ENCODE results near the gene POLR1B.

GRCh38 chr2:112516801-112517200 lies 25.5 kb upstream of the POLR1B start:
- TF ChIP-seq, protein P1, sequence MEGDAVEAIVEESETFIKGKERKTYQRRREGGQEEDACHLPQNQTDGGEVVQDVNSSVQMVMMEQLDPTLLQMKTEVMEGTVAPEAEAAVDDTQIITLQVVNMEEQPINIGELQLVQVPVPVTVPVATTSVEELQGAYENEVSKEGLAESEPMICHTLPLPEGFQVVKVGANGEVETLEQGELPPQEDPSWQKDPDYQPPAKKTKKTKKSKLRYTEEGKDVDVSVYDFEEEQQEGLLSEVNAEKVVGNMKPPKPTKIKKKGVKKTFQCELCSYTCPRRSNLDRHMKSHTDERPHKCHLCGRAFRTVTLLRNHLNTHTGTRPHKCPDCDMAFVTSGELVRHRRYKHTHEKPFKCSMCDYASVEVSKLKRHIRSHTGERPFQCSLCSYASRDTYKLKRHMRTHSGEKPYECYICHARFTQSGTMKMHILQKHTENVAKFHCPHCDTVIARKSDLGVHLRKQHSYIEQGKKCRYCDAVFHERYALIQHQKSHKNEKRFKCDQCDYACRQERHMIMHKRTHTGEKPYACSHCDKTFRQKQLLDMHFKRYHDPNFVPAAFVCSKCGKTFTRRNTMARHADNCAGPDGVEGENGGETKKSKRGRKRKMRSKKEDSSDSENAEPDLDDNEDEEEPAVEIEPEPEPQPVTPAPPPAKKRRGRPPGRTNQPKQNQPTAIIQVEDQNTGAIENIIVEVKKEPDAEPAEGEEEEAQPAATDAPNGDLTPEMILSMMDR (IDR thresholded peaks at IDR 0.05), result no peak
- TF ChIP-seq POLR2AphosphoS5 (IDR thresholded peaks at IDR 0.05) (no peak), POLR2A (IDR thresholded peaks at IDR 0.05) (no peak), EP300 (IDR thresholded peaks at IDR 0.05) (no peak)
